Activated naive CD4-positive, alpha-beta T cell (primary cell): ENCODE results near the gene DYNAP.

Experiments used
- DNase-seq, 4 experiments: peaks; one replicate each; lab custom pipeline; 2025; lab: John Stamatoyannopoulos, UW

DYNAP gene

GRCh38 chr18:54636217-54636616, 45.2 kb downstream of the DYNAP start:
- no peak for DNase-seq

- no peak for DNase-seq
Measured at GRCh38 chr18:54641734-54642133, 50.7 kb downstream of the DYNAP start.

GRCh38 chr18:54647176-54647575, 56.1 kb downstream of the DYNAP start:
- DNase-seq, result no peak
